Thymus (tissue), 11 donors: ENCODE results near the gene SLC22A5. TPM values are rescaled to one million over a fixed set of nuclear protein-coding genes. Genes with fewer than 3 reads are reported as not detected.

Source experiments
- DNase-seq, 9 donors: peaks; one replicate each; pipeline ENCODE4 v3.0.0-alpha.2; 2013; ENCODE audit warnings: low spot score in 9 of 9, low read depth in 6 of 9, missing footprints in 1 of 9
- H3K27ac ChIP-seq, 2 donors: one replicate each; pipeline ENCODE4 v1.5.1; 2013; ENCODE audit warnings: control low read depth in 1 of 2, low read depth in 1 of 2, low read length in 1 of 2, mild to moderate bottlenecking in 1 of 2, moderate library complexity in 1 of 2
- H3K27me3 ChIP-seq, 2 donors: one replicate each; pipeline ENCODE4 v1.5.1; 2013; ENCODE audit warnings: low read length in 1 of 2; ENCODE audit not compliant: control insufficient read depth in 2 of 2, insufficient read depth in 1 of 2
- H3K36me3 ChIP-seq, 2 donors: one replicate each; pipeline ENCODE4 v1.5.1; 2013; ENCODE audit warnings: low read length in 1 of 2, mild to moderate bottlenecking in 1 of 2, moderate library complexity in 1 of 2; ENCODE audit not compliant: control insufficient read depth in 2 of 2, insufficient read depth in 2 of 2
- H3K4me1 ChIP-seq, 2 donors: one replicate each; pipeline ENCODE4 v1.5.1; 2013; ENCODE audit warnings: low read length in 2 of 2; ENCODE audit not compliant: control insufficient read depth in 2 of 2, insufficient read depth in 2 of 2
- H3K4me3 ChIP-seq, 2 donors: one replicate each; pipeline ENCODE4 v1.5.1; 2013; ENCODE audit warnings: low read length in 2 of 2, control low read depth in 1 of 2, mild to moderate bottlenecking in 1 of 2
- H3K9me3 ChIP-seq, 2 donors: one replicate each; pipeline ENCODE4 v1.5.1; 2013; ENCODE audit warnings: low read length in 1 of 2, mild to moderate bottlenecking in 1 of 2; ENCODE audit not compliant: control insufficient read depth in 2 of 2, insufficient read depth in 1 of 2
- WGBS: extraction: QIAGEN DNeasy Blood & Tissue Kit; methylation state at CpG from one replicate; pipeline ENCODE4 v1.1.7; 2013; 5-methylcytosine and 5-hydroxymethylcytosine counted together
- polyA plus RNA-seq: library from polyadenylated mRNA; stranded (reverse); fragments of 200-250 nt; gene quantifications from one replicate; pipeline ENCODE4 v1.2.3, GENCODE V29; 2013
- total RNA-seq: library from RNA; stranded (reverse); fragments of 120-200 nt; gene quantifications from one replicate; pipeline ENCODE4 v1.2.4, GENCODE V29; 2013
- donor health status: healthy.

Gene SLC22A5
- total and polyA plus RNA-seq, 2 donors = 1.4 to 25.4 TPM

GRCh38 chr5:132383984-132384383 lies 14.5 kb downstream of the SLC22A5 start:
- H3K9me3 ChIP-seq = no peaks in the 10 kb centered on the region
- 96% methylated on average over 5 of the region's 5 CpGs for WGBS
- DNase-seq = no peak
- no peaks in the 10 kb centered on the region for H3K27me3 ChIP-seq
- peaks cover 2 to 30% of the 10 kb centered on the region in 2 donors for H3K4me1 ChIP-seq
- no peak overlapping the region for H3K4me3 ChIP-seq
- H3K36me3 ChIP-seq = peaks cover 0 to 6% of the 10 kb centered on the region in 2 donors
- no peak overlapping the region for H3K27ac ChIP-seq

- WGBS = 97% methylated on average over 4 of the region's 4 CpGs
- Histone ChIP-seq H3K27ac (no peak overlapping the region), H3K9me3 (no peaks in the 10 kb centered on the region), H3K4me3 (no peak overlapping the region), H3K4me1 (peaks cover 2 to 35% of the 10 kb centered on the region in 2 donors), H3K27me3 (no peaks in the 10 kb centered on the region), H3K36me3 (peaks cover 0 to 6% of the 10 kb centered on the region in 2 donors)
- DNase-seq = no peak
These were observed 15.1 kb downstream of the SLC22A5 start for GRCh38 chr5:132384506-132385050.

GRCh38 chr5:132385326-132386105 lies 16.0 kb downstream of the SLC22A5 start:
- H3K4me3 ChIP-seq = no peak overlapping the region
- WGBS = 43% methylated on average over 9 of the region's 9 CpGs
- peak in 8 of 9 donors; percentile 41 to 82 (median 62) for DNase-seq
- H3K27me3 ChIP-seq = no peaks in the 10 kb centered on the region
- peak overlapping the region; percentile 52 to 78 for H3K27ac ChIP-seq
- peaks cover 2 to 45% of the 10 kb centered on the region in 2 donors for H3K4me1 ChIP-seq
- peaks cover 0 to 6% of the 10 kb centered on the region in 2 donors for H3K36me3 ChIP-seq
- H3K9me3 ChIP-seq = no peaks in the 10 kb centered on the region

- WGBS = 49% methylated on average over 10 of the region's 10 CpGs
- H3K27ac ChIP-seq = no peak overlapping the region
- no peak overlapping the region for H3K4me3 ChIP-seq
- peaks cover 2 to 45% of the 10 kb centered on the region in 2 donors for H3K4me1 ChIP-seq
- DNase-seq = peak; percentile 54 to 90 (median 77)
- H3K27me3 ChIP-seq = no peaks in the 10 kb centered on the region
- H3K9me3 ChIP-seq = no peaks in the 10 kb centered on the region
- peaks cover 0 to 2% of the 10 kb centered on the region in 2 donors for H3K36me3 ChIP-seq
These were observed 17.3 kb downstream of the SLC22A5 start for GRCh38 chr5:132386644-132387286.

GRCh38 chr5:132387640-132388117 lies 18.2 kb downstream of the SLC22A5 start:
- 91% methylated on average over 4 of the region's 4 CpGs for WGBS
- DNase-seq = no peak
- Histone ChIP-seq H3K4me1 (peaks cover 2 to 45% of the 10 kb centered on the region in 2 donors), H3K27me3 (no peaks in the 10 kb centered on the region), H3K9me3 (no peaks in the 10 kb centered on the region), H3K36me3 (peaks cover 0 to 2% of the 10 kb centered on the region in 2 donors), H3K27ac (peak overlapping the region; percentile 54 to 66), H3K4me3 (no peak overlapping the region)

GRCh38 chr5:132388244-132389050 lies 18.9 kb downstream of the SLC22A5 start:
- WGBS = 89% methylated on average over 8 of the region's 8 CpGs
- Histone ChIP-seq H3K4me1 (peaks cover 2 to 45% of the 10 kb centered on the region in 2 donors), H3K27ac (peak overlapping the region in 1 of 2 donors; percentile 54), H3K36me3 (peaks cover 0 to 2% of the 10 kb centered on the region in 2 donors), H3K4me3 (no peak overlapping the region), H3K9me3 (no peaks in the 10 kb centered on the region), H3K27me3 (no peaks in the 10 kb centered on the region)
- DNase-seq = no peak

- no peak for DNase-seq
- Histone ChIP-seq H3K4me1 (peaks cover 2 to 45% of the 10 kb centered on the region in 2 donors), H3K9me3 (no peaks in the 10 kb centered on the region), H3K27me3 (no peaks in the 10 kb centered on the region), H3K27ac (peak overlapping the region in 1 of 2 donors; percentile 54), H3K36me3 (peaks cover under 1% of the 10 kb centered on the region in 2 donors), H3K4me3 (no peak overlapping the region)
- 98% methylated on average over 1 of the region's 1 CpG for WGBS
These were observed 19.5 kb downstream of the SLC22A5 start for GRCh38 chr5:132389051-132389331.

- H3K4me1 ChIP-seq = peaks cover 2 to 45% of the 10 kb centered on the region in 2 donors
- no peak for DNase-seq
- H3K36me3 ChIP-seq = peaks cover 0 to 3% of the 10 kb centered on the region in 2 donors
- no peak overlapping the region for H3K4me3 ChIP-seq
- no peaks in the 10 kb centered on the region for H3K9me3 ChIP-seq
- H3K27me3 ChIP-seq = no peaks in the 10 kb centered on the region
- H3K27ac ChIP-seq = no peak overlapping the region
- 99% methylated on average over 10 of the region's 10 CpGs for WGBS
These were observed 20.2 kb downstream of the SLC22A5 start for GRCh38 chr5:132389585-132390286.
